Measurements from ENCODE around the gene PRAMEF1. TPM values are rescaled to one million over a fixed set of nuclear protein-coding genes. Genes with fewer than 3 reads are reported as not detected.
"Not testable (repeated sequence)": the region's sequence is repeated elsewhere in the genome, so short reads cannot be mapped to it uniquely, and the experiment has no call there.

PRAMEF1 gene
- total RNA-seq, 1 experiment from 2014 or later: not detected

GRCh38 chr1:12810691-12811408, 19.7 kb downstream of the PRAMEF1 start:
- DNase-seq (ENCODE audit: low spot score): no peak
- Mint-ChIP-seq H3K27me3 (ENCODE audit: low read depth) (peaks cover 17% of the 10 kb centered on the region), H3K27ac (no peak overlapping the region), H3K36me3 (peaks cover 45% of the 10 kb centered on the region), H3K9me3 (peaks cover 76% of the 10 kb centered on the region), H3K4me1 (no peaks in the 10 kb centered on the region), H3K4me3 (no peak overlapping the region)
- POLR2A ChIA-PET: no interaction called here
- CTCF ChIA-PET: no interaction called here
- TF ChIP-seq TP53 (CRISPR knock-in tag; IDR thresholded peaks at IDR 0.05): no peak
- no peak for TF ChIP-seq PREB (CRISPR knock-in tag; IDR thresholded peaks at IDR 0.05; ENCODE audit: borderline replicate concordance)
- TF ChIP-seq ARID4B (CRISPR knock-in tag; IDR thresholded peaks at IDR 0.05; ENCODE audit: borderline replicate concordance): no peak
- TF ChIP-seq ZSCAN18 (CRISPR knock-in tag; IDR thresholded peaks at IDR 0.05): no peak
- no peak for ATAC-seq

GRCh38 chr1:12811409-12811784, 20.2 kb downstream of the PRAMEF1 start:
- Mint-ChIP-seq H3K4me1 (no peaks in the 10 kb centered on the region), H3K27me3 (ENCODE audit: low read depth) (peaks cover 13% of the 10 kb centered on the region), H3K27ac (no peak overlapping the region), H3K4me3 (no peak overlapping the region), H3K9me3 (peaks cover 73% of the 10 kb centered on the region), H3K36me3 (peaks cover 39% of the 10 kb centered on the region)
- no peak for TF ChIP-seq ATF2 (CRISPR knock-in tag; IDR thresholded peaks at IDR 0.05; ENCODE audit: borderline replicate concordance, low read depth)
- ChIA-PET POLR2A (no interaction called here), CTCF (no interaction called here)
- ATAC-seq (no peak), DNase-seq (ENCODE audit: low spot score) (no peak)

GRCh38 chr1:12819061-12819460, 27.9 kb downstream of the PRAMEF1 start:
- H3K4me3 Mint-ChIP-seq; POLR2A ChIA-PET; H3K27me3 Mint-ChIP-seq (ENCODE audit: low read depth); DNase-seq (ENCODE audit: low spot score); H3K27ac Mint-ChIP-seq; H3K4me1 Mint-ChIP-seq; CTCF ChIA-PET; ATAC-seq: not testable (repeated sequence)
- Mint-ChIP-seq H3K9me3 (peaks cover 59% of the 10 kb centered on the region), H3K36me3 (peaks cover 22% of the 10 kb centered on the region)

- peaks cover 49% of the 10 kb centered on the region for H3K9me3 Mint-ChIP-seq
- H3K4me3 Mint-ChIP-seq; POLR2A ChIA-PET; CTCF ChIA-PET; H3K27ac Mint-ChIP-seq; H3K27me3 Mint-ChIP-seq (ENCODE audit: low read depth); DNase-seq (ENCODE audit: low spot score); H3K4me1 Mint-ChIP-seq; ATAC-seq: not testable (repeated sequence)
- peaks cover 41% of the 10 kb centered on the region for H3K36me3 Mint-ChIP-seq
These were observed 40.1 kb downstream of the PRAMEF1 start, which contains the start of gene PRAMEF11 for GRCh38 chr1:12831310-12831709. Gene PRAMEF11 (minus strand): TSS chr1:12831410. CDS start chr1:12828789, 2,621 bp downstream.

- H3K27ac Mint-ChIP-seq; H3K27me3 Mint-ChIP-seq (ENCODE audit: low read depth); POLR2A ChIA-PET; DNase-seq (ENCODE audit: low spot score); H3K4me3 Mint-ChIP-seq; H3K4me1 Mint-ChIP-seq; CTCF ChIA-PET; ATAC-seq: not testable (repeated sequence)
- peaks cover 42% of the 10 kb centered on the region for H3K36me3 Mint-ChIP-seq
- H3K9me3 Mint-ChIP-seq: peaks cover 47% of the 10 kb centered on the region
These were observed 42.1 kb downstream of the PRAMEF1 start for GRCh38 chr1:12833251-12833650.

Other genes starting within 250 kb of the PRAMEF1 start
- gene DHRS3, start 173.2 kb upstream of the PRAMEF1 start, total RNA-seq (2021): 37.6 to 37.9 TPM (median 37.7 TPM) in 3 replicates
- gene AADACL4, start 147.3 kb upstream of the PRAMEF1 start, total RNA-seq (2021): 0.11 TPM in 1 of 3 replicates, not detected in the others
- 0.77 to 0.94 TPM (median 0.78 TPM) in 3 replicates for gene AADACL3, start 75.3 kb upstream of the PRAMEF1 start, total RNA-seq (2021)
- not detected in 3 replicates for gene CFAP107, start 45.2 kb upstream of the PRAMEF1 start, total RNA-seq (2021)
- gene PRAMEF12, start 17.7 kb upstream of the PRAMEF1 start, total RNA-seq (2021): not detected in 3 replicates
- gene PRAMEF11, start 40.0 kb downstream of the PRAMEF1 start, total RNA-seq (2021): not detected in 3 replicates
- gene HNRNPCL1, start 57.3 kb downstream of the PRAMEF1 start, total RNA-seq (2021): not detected in 3 replicates
- not detected in 3 replicates for gene PRAMEF2, start 65.7 kb downstream of the PRAMEF1 start, total RNA-seq (2021)
- not detected in 3 replicates for gene PRAMEF4, start 94.8 kb downstream of the PRAMEF1 start, total RNA-seq (2021)
- not detected in 3 replicates for gene PRAMEF10, start 106.9 kb downstream of the PRAMEF1 start, total RNA-seq (2021)
- not detected in 3 replicates for gene PRAMEF7, start 125.2 kb downstream of the PRAMEF1 start, total RNA-seq (2021)
- gene PRAMEF6, start 156.2 kb downstream of the PRAMEF1 start, total RNA-seq (2021): not detected in 3 replicates

All from WTC11 (cell line).